ENCODE measurements around the gene RPL36. TPM values are rescaled to one million over a fixed set of nuclear protein-coding genes. Genes with fewer than 3 reads are reported as not detected.

Gene RPL36
- total and polyA plus RNA-seq, 2 experiments from 2014 or later, result 895 to 3,204 TPM

DNA sequence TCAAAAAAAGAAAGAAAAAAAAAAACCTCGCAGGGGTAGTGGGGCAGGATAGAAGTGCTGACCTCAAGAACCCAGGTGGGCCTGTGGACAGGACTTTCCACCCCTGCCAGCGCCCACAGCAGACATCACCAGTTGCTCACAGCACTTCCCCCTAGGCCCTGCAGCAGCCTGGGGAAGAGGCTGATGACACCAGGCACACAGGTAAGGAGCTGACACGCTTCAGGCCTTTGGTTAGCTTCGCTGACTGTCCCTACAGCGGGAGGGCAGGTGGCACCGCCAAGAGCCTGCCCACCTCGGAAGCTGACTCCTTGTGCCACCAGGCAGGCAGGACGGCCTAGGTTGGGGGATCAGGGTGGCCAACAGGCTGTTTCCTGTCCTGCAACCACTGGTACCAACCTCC, 20.9 kb downstream of the RPL36 start (continued):
- TF ChIP-seq, protein P1, sequence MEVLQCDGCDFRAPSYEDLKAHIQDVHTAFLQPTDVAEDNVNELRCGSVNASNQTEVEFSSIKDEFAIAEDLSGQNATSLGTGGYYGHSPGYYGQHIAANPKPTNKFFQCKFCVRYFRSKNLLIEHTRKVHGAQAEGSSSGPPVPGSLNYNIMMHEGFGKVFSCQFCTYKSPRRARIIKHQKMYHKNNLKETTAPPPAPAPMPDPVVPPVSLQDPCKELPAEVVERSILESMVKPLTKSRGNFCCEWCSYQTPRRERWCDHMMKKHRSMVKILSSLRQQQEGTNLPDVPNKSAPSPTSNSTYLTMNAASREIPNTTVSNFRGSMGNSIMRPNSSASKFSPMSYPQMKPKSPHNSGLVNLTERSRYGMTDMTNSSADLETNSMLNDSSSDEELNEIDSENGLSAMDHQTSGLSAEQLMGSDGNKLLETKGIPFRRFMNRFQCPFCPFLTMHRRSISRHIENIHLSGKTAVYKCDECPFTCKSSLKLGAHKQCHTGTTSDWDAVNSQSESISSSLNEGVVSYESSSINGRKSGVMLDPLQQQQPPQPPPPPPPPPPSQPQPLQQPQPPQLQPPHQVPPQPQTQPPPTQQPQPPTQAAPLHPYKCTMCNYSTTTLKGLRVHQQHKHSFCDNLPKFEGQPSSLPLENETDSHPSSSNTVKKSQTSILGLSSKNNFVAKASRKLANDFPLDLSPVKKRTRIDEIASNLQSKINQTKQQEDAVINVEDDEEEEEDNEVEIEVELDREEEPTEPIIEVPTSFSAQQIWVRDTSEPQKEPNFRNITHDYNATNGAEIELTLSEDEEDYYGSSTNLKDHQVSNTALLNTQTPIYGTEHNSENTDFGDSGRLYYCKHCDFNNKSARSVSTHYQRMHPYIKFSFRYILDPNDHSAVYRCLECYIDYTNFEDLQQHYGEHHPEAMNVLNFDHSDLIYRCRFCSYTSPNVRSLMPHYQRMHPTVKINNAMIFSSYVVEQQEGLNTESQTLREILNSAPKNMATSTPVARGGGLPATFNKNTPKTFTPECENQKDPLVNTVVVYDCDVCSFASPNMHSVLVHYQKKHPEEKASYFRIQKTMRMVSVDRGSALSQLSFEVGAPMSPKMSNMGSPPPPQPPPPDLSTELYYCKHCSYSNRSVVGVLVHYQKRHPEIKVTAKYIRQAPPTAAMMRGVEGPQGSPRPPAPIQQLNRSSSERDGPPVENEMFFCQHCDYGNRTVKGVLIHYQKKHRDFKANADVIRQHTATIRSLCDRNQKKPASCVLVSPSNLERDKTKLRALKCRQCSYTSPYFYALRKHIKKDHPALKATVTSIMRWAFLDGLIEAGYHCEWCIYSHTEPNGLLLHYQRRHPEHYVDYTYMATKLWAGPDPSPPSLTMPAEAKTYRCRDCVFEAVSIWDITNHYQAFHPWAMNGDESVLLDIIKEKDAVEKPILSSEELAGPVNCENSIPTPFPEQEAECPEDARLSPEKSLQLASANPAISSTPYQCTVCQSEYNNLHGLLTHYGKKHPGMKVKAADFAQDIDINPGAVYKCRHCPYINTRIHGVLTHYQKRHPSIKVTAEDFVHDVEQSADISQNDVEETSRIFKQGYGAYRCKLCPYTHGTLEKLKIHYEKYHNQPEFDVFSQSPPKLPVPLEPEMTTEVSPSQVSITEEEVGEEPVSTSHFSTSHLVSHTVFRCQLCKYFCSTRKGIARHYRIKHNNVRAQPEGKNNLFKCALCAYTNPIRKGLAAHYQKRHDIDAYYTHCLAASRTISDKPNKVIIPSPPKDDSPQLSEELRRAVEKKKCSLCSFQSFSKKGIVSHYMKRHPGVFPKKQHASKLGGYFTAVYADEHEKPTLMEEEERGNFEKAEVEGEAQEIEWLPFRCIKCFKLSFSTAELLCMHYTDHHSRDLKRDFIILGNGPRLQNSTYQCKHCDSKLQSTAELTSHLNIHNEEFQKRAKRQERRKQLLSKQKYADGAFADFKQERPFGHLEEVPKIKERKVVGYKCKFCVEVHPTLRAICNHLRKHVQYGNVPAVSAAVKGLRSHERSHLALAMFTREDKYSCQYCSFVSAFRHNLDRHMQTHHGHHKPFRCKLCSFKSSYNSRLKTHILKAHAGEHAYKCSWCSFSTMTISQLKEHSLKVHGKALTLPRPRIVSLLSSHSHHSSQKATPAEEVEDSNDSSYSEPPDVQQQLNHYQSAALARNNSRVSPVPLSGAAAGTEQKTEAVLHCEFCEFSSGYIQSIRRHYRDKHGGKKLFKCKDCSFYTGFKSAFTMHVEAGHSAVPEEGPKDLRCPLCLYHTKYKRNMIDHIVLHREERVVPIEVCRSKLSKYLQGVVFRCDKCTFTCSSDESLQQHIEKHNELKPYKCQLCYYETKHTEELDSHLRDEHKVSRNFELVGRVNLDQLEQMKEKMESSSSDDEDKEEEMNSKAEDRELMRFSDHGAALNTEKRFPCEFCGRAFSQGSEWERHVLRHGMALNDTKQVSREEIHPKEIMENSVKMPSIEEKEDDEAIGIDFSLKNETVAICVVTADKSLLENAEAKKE (CRISPR knock-in tag; IDR thresholded peaks at IDR 0.05), result no peak
- TF ChIP-seq JUNB (IDR thresholded peaks at IDR 0.05; ENCODE audit: unreplicated experiment), result no peak
- TF ChIP-seq, protein P2, sequence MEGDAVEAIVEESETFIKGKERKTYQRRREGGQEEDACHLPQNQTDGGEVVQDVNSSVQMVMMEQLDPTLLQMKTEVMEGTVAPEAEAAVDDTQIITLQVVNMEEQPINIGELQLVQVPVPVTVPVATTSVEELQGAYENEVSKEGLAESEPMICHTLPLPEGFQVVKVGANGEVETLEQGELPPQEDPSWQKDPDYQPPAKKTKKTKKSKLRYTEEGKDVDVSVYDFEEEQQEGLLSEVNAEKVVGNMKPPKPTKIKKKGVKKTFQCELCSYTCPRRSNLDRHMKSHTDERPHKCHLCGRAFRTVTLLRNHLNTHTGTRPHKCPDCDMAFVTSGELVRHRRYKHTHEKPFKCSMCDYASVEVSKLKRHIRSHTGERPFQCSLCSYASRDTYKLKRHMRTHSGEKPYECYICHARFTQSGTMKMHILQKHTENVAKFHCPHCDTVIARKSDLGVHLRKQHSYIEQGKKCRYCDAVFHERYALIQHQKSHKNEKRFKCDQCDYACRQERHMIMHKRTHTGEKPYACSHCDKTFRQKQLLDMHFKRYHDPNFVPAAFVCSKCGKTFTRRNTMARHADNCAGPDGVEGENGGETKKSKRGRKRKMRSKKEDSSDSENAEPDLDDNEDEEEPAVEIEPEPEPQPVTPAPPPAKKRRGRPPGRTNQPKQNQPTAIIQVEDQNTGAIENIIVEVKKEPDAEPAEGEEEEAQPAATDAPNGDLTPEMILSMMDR (conservative IDR thresholded peaks at IDR 0.05; ENCODE audit: low read depth in 2 of 2), result no peak
- no peak for TF ChIP-seq EZH2 (IDR thresholded peaks at IDR 0.05; ENCODE audit: low read depth, unreplicated experiment)
- no peak for TF ChIP-seq ZNF114 (CRISPR knock-in tag; IDR thresholded peaks at IDR 0.05)
- no peak for TF ChIP-seq CREB1 (CRISPR knock-in tag; IDR thresholded peaks at IDR 0.05; ENCODE audit: low read depth)
- TF ChIP-seq, protein P3, sequence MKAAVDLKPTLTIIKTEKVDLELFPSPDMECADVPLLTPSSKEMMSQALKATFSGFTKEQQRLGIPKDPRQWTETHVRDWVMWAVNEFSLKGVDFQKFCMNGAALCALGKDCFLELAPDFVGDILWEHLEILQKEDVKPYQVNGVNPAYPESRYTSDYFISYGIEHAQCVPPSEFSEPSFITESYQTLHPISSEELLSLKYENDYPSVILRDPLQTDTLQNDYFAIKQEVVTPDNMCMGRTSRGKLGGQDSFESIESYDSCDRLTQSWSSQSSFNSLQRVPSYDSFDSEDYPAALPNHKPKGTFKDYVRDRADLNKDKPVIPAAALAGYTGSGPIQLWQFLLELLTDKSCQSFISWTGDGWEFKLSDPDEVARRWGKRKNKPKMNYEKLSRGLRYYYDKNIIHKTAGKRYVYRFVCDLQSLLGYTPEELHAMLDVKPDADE (IDR thresholded peaks at IDR 0.05), result no peak
- TF ChIP-seq EZH2phosphoT487 (IDR thresholded peaks at IDR 0.05; ENCODE audit: unreplicated experiment), result no peak
- TF ChIP-seq NANOG (IDR thresholded peaks at IDR 0.05; ENCODE audit: borderline replicate concordance), result no peak
- TF ChIP-seq ZNF331 (CRISPR knock-in tag; IDR thresholded peaks at IDR 0.05; ENCODE audit: low read depth), result no peak
